ENCODE data around the gene DSP. TPM values are rescaled to one million over a fixed set of nuclear protein-coding genes. Genes with fewer than 3 reads are reported as not detected.

The DSP gene
- total and polyA plus RNA-seq, 2 of the 13 experiments (the other 11 are each of a cell fraction or from before 2014, with no cell fraction given), result 89.8 to 117 TPM

DNA sequence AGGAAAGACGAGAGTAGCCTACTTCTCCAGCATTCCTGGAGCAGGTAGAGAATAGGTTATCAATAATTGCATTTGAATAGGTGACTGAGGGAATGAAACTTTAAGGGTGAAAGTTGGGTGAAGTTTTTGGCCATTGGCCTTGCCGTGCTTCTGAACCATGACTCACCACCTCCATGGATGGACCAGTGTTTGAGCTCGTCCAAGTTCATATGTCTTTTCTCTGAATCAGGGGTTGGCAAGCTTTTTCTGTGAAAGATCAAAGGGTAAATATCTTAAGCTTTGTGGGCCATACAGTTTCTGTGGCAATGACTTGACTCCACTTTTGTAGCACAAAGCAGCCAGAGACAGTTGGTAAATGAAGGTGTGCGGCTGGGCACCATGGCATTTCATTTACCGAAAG lies 80.3 kb downstream of the DSP start:
- Histone ChIP-seq H2AFZ (ENCODE audit: low read length) (no peak overlapping the region), H3K4me3 (replicated peaks in 1 of 3; ENCODE audit: insufficient read depth in 1 of 3, low read depth in 2 of 3, low read length in 3 of 3) (no peak overlapping the region), H4K20me1 (ENCODE audit: insufficient read depth, low read length) (no peaks in the 10 kb centered on the region), H3K4me1 (ENCODE audit: insufficient read depth, low read length) (peaks cover 22% of the 10 kb centered on the region), H3K36me3 (replicated peaks in 1 of 2; ENCODE audit: control insufficient read depth in 1 of 2, insufficient read depth in 2 of 2, low read length in 2 of 2) (no peaks in the 10 kb centered on the region), H3K79me2 (ENCODE audit: insufficient read depth, low read length) (no peaks in the 10 kb centered on the region), H3K9ac (ENCODE audit: insufficient read depth, low read depth, low read length) (no peak overlapping the region), H3K4me2 (ENCODE audit: low read depth, low read length) (no peak overlapping the region), H3K9me3 (ENCODE audit: low read length) (no peaks in the 10 kb centered on the region), H3K27ac (ENCODE audit: extremely low read length, insufficient read depth, low read length) (no peak overlapping the region), H3K27me3 (ENCODE audit: control insufficient read depth in 1 of 2, insufficient read depth in 2 of 2, low read length in 2 of 2) (peaks cover 0 to 19% of the 10 kb centered on the region in 2 experiments; a peak in 4 of 5 replicates)
- no TSS peak for BruUV-seq (replicated peaks)
- intact Hi-C loops (cut with micrococcal nuclease; ENCODE audit: unreplicated experiment) (no loop called here), in situ Hi-C loops (cut with HindIII; ENCODE audit: extremely low pct_ligation_motif_present, low pct_unique_long_range_greater_than_20kb) (loop anchor here (25.0 kb wide), 1 partner anchor 934 kb away; no protein-coding TSS in a partner anchor)
- DNase-seq (ENCODE audit: low spot score) (peak; percentile 29), ATAC-seq (peak; percentile 11; the same call in 1 of the 3 replicates), FAIRE-seq (no peak)
- TF ChIP-seq, protein P1, sequence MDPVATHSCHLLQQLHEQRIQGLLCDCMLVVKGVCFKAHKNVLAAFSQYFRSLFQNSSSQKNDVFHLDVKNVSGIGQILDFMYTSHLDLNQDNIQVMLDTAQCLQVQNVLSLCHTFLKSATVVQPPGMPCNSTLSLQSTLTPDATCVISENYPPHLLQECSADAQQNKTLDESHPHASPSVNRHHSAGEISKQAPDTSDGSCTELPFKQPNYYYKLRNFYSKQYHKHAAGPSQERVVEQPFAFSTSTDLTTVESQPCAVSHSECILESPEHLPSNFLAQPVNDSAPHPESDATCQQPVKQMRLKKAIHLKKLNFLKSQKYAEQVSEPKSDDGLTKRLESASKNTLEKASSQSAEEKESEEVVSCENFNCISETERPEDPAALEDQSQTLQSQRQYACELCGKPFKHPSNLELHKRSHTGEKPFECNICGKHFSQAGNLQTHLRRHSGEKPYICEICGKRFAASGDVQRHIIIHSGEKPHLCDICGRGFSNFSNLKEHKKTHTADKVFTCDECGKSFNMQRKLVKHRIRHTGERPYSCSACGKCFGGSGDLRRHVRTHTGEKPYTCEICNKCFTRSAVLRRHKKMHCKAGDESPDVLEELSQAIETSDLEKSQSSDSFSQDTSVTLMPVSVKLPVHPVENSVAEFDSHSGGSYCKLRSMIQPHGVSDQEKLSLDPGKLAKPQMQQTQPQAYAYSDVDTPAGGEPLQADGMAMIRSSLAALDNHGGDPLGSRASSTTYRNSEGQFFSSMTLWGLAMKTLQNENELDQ (CRISPR knock-in tag; IDR thresholded peaks at IDR 0.05; ENCODE audit: borderline replicate concordance), result no peak
- no peak for TF ChIP-seq ZNF530 (CRISPR knock-in tag; IDR thresholded peaks at IDR 0.05; ENCODE audit: low read depth)
- TF ChIP-seq, protein P2, sequence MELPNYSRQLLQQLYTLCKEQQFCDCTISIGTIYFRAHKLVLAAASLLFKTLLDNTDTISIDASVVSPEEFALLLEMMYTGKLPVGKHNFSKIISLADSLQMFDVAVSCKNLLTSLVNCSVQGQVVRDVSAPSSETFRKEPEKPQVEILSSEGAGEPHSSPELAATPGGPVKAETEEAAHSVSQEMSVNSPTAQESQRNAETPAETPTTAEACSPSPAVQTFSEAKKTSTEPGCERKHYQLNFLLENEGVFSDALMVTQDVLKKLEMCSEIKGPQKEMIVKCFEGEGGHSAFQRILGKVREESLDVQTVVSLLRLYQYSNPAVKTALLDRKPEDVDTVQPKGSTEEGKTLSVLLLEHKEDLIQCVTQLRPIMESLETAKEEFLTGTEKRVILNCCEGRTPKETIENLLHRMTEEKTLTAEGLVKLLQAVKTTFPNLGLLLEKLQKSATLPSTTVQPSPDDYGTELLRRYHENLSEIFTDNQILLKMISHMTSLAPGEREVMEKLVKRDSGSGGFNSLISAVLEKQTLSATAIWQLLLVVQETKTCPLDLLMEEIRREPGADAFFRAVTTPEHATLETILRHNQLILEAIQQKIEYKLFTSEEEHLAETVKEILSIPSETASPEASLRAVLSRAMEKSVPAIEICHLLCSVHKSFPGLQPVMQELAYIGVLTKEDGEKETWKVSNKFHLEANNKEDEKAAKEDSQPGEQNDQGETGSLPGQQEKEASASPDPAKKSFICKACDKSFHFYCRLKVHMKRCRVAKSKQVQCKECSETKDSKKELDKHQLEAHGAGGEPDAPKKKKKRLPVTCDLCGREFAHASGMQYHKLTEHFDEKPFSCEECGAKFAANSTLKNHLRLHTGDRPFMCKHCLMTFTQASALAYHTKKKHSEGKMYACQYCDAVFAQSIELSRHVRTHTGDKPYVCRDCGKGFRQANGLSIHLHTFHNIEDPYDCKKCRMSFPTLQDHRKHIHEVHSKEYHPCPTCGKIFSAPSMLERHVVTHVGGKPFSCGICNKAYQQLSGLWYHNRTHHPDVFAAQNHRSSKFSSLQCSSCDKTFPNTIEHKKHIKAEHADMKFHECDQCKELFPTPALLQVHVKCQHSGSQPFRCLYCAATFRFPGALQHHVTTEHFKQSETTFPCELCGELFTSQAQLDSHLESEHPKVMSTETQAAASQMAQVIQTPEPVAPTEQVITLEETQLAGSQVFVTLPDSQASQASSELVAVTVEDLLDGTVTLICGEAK (IDR thresholded peaks at IDR 0.05), result no peak
- TF ChIP-seq, protein P2 (CRISPR knock-in tag; IDR thresholded peaks at IDR 0.05), result no peak
- TF ChIP-seq, protein P3, sequence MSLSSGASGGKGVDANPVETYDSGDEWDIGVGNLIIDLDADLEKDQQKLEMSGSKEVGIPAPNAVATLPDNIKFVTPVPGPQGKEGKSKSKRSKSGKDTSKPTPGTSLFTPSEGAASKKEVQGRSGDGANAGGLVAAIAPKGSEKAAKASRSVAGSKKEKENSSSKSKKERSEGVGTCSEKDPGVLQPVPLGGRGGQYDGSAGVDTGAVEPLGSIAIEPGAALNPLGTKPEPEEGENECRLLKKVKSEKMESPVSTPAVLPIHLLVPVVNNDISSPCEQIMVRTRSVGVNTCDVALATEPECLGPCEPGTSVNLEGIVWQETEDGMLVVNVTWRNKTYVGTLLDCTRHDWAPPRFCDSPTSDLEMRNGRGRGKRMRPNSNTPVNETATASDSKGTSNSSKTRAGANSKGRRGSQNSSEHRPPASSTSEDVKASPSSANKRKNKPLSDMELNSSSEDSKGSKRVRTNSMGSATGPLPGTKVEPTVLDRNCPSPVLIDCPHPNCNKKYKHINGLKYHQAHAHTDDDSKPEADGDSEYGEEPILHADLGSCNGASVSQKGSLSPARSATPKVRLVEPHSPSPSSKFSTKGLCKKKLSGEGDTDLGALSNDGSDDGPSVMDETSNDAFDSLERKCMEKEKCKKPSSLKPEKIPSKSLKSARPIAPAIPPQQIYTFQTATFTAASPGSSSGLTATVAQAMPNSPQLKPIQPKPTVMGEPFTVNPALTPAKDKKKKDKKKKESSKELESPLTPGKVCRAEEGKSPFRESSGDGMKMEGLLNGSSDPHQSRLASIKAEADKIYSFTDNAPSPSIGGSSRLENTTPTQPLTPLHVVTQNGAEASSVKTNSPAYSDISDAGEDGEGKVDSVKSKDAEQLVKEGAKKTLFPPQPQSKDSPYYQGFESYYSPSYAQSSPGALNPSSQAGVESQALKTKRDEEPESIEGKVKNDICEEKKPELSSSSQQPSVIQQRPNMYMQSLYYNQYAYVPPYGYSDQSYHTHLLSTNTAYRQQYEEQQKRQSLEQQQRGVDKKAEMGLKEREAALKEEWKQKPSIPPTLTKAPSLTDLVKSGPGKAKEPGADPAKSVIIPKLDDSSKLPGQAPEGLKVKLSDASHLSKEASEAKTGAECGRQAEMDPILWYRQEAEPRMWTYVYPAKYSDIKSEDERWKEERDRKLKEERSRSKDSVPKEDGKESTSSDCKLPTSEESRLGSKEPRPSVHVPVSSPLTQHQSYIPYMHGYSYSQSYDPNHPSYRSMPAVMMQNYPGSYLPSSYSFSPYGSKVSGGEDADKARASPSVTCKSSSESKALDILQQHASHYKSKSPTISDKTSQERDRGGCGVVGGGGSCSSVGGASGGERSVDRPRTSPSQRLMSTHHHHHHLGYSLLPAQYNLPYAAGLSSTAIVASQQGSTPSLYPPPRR (CRISPR knock-in tag; IDR thresholded peaks at IDR 0.05; ENCODE audit: borderline replicate concordance), result no peak
- no peak for TF ChIP-seq ZC3H4 (CRISPR knock-in tag; IDR thresholded peaks at IDR 0.05; ENCODE audit: borderline replicate concordance)
- peak; percentile 29; the same call in 1 of the 2 replicates for TF ChIP-seq RARA (CRISPR knock-in tag; IDR thresholded peaks at IDR 0.05)
- peak; percentile 75 for TF ChIP-seq FOSL2 (CRISPR knock-in tag; IDR thresholded peaks at IDR 0.05)
- 38% methylated on average over 5 of the region's 5 CpGs for WGBS (ENCODE audit: low lambda C conversion rate)
- POLR2A ChIA-PET, result no interaction called here
- CTCF ChIA-PET (ENCODE audit: low intra/inter-chr PET ratio, low total read pairs), result no interaction called here
